Esophagus squamous epithelium (tissue), 5 donors: ENCODE measurements around the gene ARHGEF12. TPM values are rescaled to one million over a fixed set of nuclear protein-coding genes. Genes with fewer than 3 reads are reported as not detected.

Source experiments
- DNase-seq: peaks from one replicate; lab custom pipeline; 2025; lab: John Stamatoyannopoulos, UW
- H3K27ac ChIP-seq, 4 donors: fragments of 200-600 bp; sonication (generic); one replicate each; pipeline ENCODE4 v1.5.1; 2016 to 2019; ENCODE audit warnings: mild to moderate bottlenecking in 1 of 4
- H3K27me3 ChIP-seq, 4 donors: fragments of 200-600 bp; sonication (generic); 1 replicate in 3 of 4; 2 replicates in 1 of 4; pipeline versions ENCODE4 v1.5.1 to v1.6.0; 2017 to 2021; ENCODE audit warnings: antibody characterized with exemption in 1 of 4
- H3K36me3 ChIP-seq, 3 donors: fragments of 200-600 bp; sonication (generic); one replicate each; pipeline ENCODE4 v1.5.1; 2016 to 2019
- H3K4me1 ChIP-seq, 3 donors: fragments of 200-600 bp; sonication (generic); one replicate each; pipeline ENCODE4 v1.5.1; 2017 to 2019
- H3K4me3 ChIP-seq, 4 donors: fragments of 200-600 bp; sonication (generic); 1 replicate in 3 of 4; 2 replicates in 1 of 4; pipeline ENCODE4 v1.5.1; 2016 to 2019; ENCODE audit warnings: mild to moderate bottlenecking in 2 of 4, moderate library complexity in 1 of 4
- H3K9me3 ChIP-seq, 3 donors: fragments of 200-600 bp; sonication (generic); one replicate each; pipeline ENCODE4 v1.5.1; 2016 to 2019
- CTCF ChIP-seq, 6 experiments: fragments of 450-650 bp in 4 of 6; fragments of 200-600 bp in 2 of 6; sonication (generic) in 2 of 6; IDR thresholded peaks; one replicate each; pipeline ENCODE4 v1.5.1; 2016 to 2019; ENCODE audit warnings: antibody characterized with exemption in 6 of 6, mild to moderate bottlenecking in 4 of 6, moderate library complexity in 4 of 6
- POLR2A ChIP-seq, 4 donors: fragments of 450-650 bp; IDR thresholded peaks; one replicate each; pipeline ENCODE4 v1.6.1; 2017; ENCODE audit warnings: antibody characterized with exemption in 4 of 4, mild to moderate bottlenecking in 4 of 4, moderate library complexity in 3 of 4
- WGBS, 2 donors: methylation state at CpG; one replicate each; pipeline ENCODE4 v1.1.5; 2018; 5-methylcytosine and 5-hydroxymethylcytosine counted together
- intact Hi-C: fragments of 100-400 bp; cut with DNase I; formaldehyde crosslinking; loops from one replicate; pipeline ENCODE4 v1.15.0; 2022
- total RNA-seq, 4 donors: library from RNA; depleted of rRNA; stranded (reverse); fragments of >200 nt; gene quantifications; one replicate each; pipeline ENCODE4 v1.1.0, GENCODE V29; 2016
- donor health status: DM: yes; HTN: yes; CAD: no.

ARHGEF12 gene
- total RNA-seq, 4 donors from 2014 or later: 57.4 to 106 (median 70.7) TPM

- no peak for DNase-seq
- H3K9me3 ChIP-seq: no peaks in the 10 kb centered on the region
- peak overlapping the region in 3 of 4 donors; percentile 52 to 57 (median 54) for H3K27ac ChIP-seq
- WGBS, 2 donors: 83 to 96% methylated on average over 6 to 7 of the region's 7 CpGs
- TF ChIP-seq POLR2A (IDR thresholded peaks at IDR 0.05) (no peak), CTCF (IDR thresholded peaks at IDR 0.05) (no peak)
- intact Hi-C loops: no loop called here
- H3K27me3 ChIP-seq: peaks cover 0 to 5% (median 0%) of the 10 kb centered on the region in 4 donors
- H3K36me3 ChIP-seq: no peaks in the 10 kb centered on the region
- no peak overlapping the region for H3K4me3 ChIP-seq
- peaks cover 6 to 55% (median 19%) of the 10 kb centered on the region in 3 donors for H3K4me1 ChIP-seq
Measured at GRCh38 chr11:120308081-120308480, 28.1 kb upstream of the ARHGEF12 start.

DNA sequence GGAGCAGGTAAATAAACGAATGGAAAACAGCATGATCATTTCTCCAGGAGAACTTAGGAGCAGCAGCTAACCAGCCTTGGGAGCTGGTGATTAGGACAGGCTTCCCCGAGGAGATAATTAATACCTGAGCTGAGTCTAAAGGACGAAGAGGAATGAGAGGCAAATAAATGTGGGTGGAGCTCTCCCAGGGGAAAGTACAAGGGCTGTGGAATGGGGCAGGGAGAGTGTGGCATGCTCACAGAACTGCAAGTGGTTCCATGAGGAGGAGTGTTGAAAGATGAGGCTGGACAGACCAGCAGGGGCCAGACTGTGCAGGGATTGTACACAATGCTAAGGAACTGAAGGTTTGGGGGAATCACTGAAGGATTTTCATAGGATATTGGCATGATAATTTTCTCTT, 25.3 kb upstream of the ARHGEF12 start:
- H3K27ac ChIP-seq: no peak overlapping the region
- no peak for DNase-seq
- no peak for TF ChIP-seq POLR2A (IDR thresholded peaks at IDR 0.05)
- no peak for TF ChIP-seq CTCF (IDR thresholded peaks at IDR 0.05)
- intact Hi-C loops: no loop called here
- WGBS, 2 donors: 57 to 78% methylated on average over 3 of the region's 3 CpGs
- H3K4me1 ChIP-seq: peaks cover 6 to 39% (median 8%) of the 10 kb centered on the region in 3 donors
- H3K27me3 ChIP-seq: peaks cover 0 to 5% (median 0%) of the 10 kb centered on the region in 4 donors
- no peaks in the 10 kb centered on the region for H3K36me3 ChIP-seq
- no peaks in the 10 kb centered on the region for H3K9me3 ChIP-seq
- H3K4me3 ChIP-seq: no peak overlapping the region

DNA sequence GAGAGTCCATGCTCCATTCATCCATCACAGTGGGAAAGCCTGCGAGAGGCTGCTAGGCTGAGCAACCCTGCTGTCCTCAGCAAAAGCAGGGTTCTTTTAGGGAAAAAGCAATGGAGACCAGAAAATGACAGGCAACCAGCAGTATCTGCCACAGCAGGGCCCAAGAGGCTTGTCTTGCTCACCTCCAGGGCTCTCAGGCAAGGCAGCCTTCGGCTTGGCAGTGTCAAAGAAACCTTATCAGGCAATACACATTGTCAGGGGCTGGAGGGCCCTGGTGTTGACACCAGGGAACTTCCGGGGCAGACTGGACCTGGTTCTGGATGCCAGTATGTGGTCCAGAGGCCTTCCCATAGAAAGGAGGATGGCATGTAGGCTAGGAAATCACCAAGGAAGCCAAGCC, 21.4 kb upstream of the ARHGEF12 start:
- WGBS, 2 donors: 86% methylated on average over 1 of the region's 3 CpGs; no CpG with 5 or more reads in 1 of the 2 donors
- H3K9me3 ChIP-seq: no peaks in the 10 kb centered on the region
- no peak for DNase-seq
- H3K4me1 ChIP-seq: peaks cover 0 to 42% (median 22%) of the 10 kb centered on the region in 3 donors
- TF ChIP-seq CTCF (IDR thresholded peaks at IDR 0.05) (no peak), POLR2A (IDR thresholded peaks at IDR 0.05) (no peak)
- H3K27me3 ChIP-seq: no peaks in the 10 kb centered on the region
- H3K4me3 ChIP-seq: no peak overlapping the region
- H3K27ac ChIP-seq: peak overlapping the region in 3 of 4 donors; percentile 84 to 90 (median 85)
- no peaks in the 10 kb centered on the region for H3K36me3 ChIP-seq
- intact Hi-C loops: no loop called here

DNA sequence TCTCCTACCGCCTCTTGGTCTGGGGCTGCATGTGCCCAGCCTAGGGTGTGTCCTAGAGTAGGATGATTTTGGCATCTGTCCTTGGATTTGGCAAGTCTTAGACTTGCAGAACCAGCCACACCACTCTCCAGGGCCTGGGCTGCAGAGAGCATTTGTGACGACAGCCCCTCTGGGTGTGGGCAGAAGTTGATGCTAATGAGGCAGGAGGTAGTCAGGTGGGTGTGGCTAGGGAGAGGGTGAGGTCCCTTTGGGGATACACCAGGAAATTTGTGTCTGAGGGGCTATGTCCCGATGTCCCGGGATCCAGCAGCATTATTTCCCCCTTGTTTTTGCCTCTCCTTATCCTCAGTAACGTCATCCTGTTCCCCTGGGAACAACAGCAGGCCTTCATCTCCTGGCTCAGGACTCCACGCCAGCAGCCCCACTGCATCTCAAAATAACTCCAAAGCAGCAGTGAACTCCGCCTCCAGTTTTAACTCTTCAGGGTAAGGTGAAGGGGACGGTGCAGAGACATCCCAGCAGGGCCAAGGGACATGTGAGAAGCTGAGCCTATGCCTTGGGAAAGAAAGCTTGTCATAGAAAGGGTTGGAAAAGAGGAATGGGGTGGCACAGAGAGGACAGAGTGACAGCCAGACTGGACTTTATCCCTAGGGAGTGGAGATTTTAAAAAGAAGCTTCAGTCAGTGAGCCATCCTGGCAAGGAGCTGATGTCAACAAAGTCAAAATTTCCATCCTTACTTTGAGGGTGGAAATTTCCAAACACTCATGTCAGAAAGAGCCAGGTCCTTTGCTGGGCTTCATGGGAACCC, 19.1 kb upstream of the ARHGEF12 start:
- H3K27ac ChIP-seq: peak overlapping the region; percentile 83 to 90 (median 84)
- H3K4me1 ChIP-seq: peaks cover 0 to 42% (median 22%) of the 10 kb centered on the region in 3 donors
- DNase-seq: no peak
- peak in 2 of 4 donors; percentile 31 to 36 for TF ChIP-seq POLR2A (IDR thresholded peaks at IDR 0.05)
- TF ChIP-seq CTCF (IDR thresholded peaks at IDR 0.05): no peak
- intact Hi-C loops: no loop called here
- no peaks in the 10 kb centered on the region for H3K9me3 ChIP-seq
- WGBS, 2 donors: 14 to 24% methylated on average over 6 to 8 of the region's 8 CpGs
- H3K27me3 ChIP-seq: no peaks in the 10 kb centered on the region
- no peaks in the 10 kb centered on the region for H3K36me3 ChIP-seq
- H3K4me3 ChIP-seq: peak overlapping the region in 3 of 4 donors; percentile 25 to 45 (median 32)
